Measurements from ENCODE around the gene KCNJ3. TPM values are rescaled to one million over a fixed set of nuclear protein-coding genes. Genes with fewer than 3 reads are reported as not detected.
A peak's percentile ranks its signal among the peaks of the same experiment; 100 is the strongest.

The KCNJ3 gene
- total and polyA plus RNA-seq, 2 donors (not counting 1 experiment from before 2014, with no cell fraction given), result not detected

DNA sequence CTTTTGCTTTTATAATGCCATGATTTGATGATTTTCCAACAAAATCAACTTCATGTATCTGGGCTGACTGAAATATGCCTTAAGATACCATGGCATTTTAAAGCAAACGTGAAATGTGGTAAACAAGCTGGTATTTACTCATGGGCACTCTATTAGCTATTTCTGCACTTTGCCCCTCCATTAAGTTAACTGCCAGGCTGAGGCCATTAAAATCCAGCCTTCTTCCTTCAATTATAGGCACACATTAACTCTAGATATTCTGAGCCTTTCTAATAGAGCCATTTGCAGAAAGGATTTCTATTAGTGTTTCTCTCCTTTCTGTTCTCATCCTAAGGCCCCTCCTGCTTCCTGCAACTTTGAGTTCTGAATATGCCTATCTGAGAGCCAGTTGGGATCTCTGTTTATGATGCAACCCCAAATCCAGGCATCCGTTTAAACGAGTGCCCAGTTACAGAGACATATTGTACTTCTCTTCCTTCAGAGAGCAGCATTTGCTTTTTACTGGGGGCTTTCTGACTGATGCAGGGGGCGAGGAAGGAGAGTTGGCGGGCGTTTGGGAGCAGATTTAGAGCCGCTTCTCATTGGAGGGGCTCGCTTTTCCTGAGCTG is 1.6 kb upstream of the KCNJ3 start:
- no peak overlapping the region for H3K4me3 ChIP-seq (replicated peaks in 1 of 4; ENCODE audit: control extremely low read depth in 1 of 4, insufficient read depth in 1 of 4, low read depth in 3 of 4, low read length in 4 of 4)
- H3K36me3 ChIP-seq (ENCODE audit: control insufficient read depth, insufficient read depth, low read length), result no peaks in the 10 kb centered on the region
- TF ChIP-seq, protein P1, sequence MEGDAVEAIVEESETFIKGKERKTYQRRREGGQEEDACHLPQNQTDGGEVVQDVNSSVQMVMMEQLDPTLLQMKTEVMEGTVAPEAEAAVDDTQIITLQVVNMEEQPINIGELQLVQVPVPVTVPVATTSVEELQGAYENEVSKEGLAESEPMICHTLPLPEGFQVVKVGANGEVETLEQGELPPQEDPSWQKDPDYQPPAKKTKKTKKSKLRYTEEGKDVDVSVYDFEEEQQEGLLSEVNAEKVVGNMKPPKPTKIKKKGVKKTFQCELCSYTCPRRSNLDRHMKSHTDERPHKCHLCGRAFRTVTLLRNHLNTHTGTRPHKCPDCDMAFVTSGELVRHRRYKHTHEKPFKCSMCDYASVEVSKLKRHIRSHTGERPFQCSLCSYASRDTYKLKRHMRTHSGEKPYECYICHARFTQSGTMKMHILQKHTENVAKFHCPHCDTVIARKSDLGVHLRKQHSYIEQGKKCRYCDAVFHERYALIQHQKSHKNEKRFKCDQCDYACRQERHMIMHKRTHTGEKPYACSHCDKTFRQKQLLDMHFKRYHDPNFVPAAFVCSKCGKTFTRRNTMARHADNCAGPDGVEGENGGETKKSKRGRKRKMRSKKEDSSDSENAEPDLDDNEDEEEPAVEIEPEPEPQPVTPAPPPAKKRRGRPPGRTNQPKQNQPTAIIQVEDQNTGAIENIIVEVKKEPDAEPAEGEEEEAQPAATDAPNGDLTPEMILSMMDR (conservative IDR thresholded peaks at IDR 0.05 in 1 of 2, IDR thresholded peaks at IDR 0.05 in 1 of 2; ENCODE audit: low read depth in 1 of 2, low read length in 2 of 2), result no peak
- TF ChIP-seq EZH2 (IDR thresholded peaks at IDR 0.05; ENCODE audit: low read length, missing control alignments), result no peak
- no peak for DNase-seq (ENCODE audit: low read depth in 2 of 2)
- no peak overlapping the region for H3K4me2 ChIP-seq (ENCODE audit: extremely low read depth, insufficient read depth, low read length)
- no peaks in the 10 kb centered on the region for H3K9me3 ChIP-seq (ENCODE audit: control insufficient read depth, insufficient read depth, low read depth, low read length)
- no peak overlapping the region for H2AFZ ChIP-seq (ENCODE audit: low read length)
- H3K9ac ChIP-seq (ENCODE audit: insufficient read depth, low read length), result no peak overlapping the region
- no peaks in the 10 kb centered on the region for H3K27me3 ChIP-seq (ENCODE audit: control insufficient read depth, insufficient read depth, low read length)
- no peaks in the 10 kb centered on the region for H4K20me1 ChIP-seq (ENCODE audit: control insufficient read depth, extremely low read depth, insufficient read depth, low read length)
- H3K79me2 ChIP-seq (ENCODE audit: control insufficient read depth, insufficient read depth, low read length), result no peaks in the 10 kb centered on the region
- no peaks in the 10 kb centered on the region for H3K4me1 ChIP-seq (ENCODE audit: control insufficient read depth, extremely low read depth, insufficient read depth, low read length)
- H3K27ac ChIP-seq (ENCODE audit: insufficient read depth, low read length), result no peak overlapping the region

DNA sequence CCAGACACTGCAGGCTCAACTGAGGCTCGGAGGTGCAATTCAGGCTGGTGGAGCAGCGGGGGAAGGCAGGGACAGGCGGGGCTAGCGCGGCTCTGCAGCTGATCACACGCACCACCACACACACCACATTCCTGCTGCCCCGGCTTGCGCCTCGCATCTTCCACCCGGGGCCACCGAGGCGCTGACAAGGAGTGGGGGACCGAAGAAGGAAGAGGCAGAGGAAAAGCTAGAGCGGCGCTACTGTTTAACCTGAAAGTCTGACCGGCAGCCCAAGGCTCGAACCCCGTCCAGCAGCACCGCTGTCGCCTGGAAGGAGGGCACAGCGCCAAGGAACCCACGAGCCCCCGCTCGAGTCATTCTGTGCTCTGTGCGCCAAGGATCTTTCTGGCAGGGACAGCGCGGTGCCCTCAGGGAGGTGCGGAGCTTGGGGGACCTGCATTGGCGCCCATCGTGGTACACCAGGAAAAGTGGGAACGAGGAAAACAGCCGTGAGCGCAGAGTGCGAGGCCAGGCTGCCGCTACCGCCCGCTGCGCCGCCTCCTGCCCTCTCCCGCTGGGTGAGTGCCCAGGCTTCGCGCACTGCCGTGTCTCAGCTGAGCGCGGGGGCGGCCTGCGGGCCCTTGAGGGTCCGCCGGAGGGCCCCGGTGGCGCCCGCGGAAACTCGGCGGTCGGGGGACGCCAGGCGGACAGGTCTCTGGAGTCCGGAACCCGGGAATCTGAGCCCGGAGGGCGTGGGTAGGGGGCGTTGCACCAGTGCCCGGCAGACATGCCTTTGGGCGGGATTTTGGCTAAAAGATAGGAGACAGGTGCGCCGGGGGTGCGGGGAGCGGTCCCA is 860 bp upstream of the KCNJ3 start:
- TF ChIP-seq EZH2 (IDR thresholded peaks at IDR 0.05; ENCODE audit: low read length, missing control alignments), result no peak
- TF ChIP-seq, protein P1 (conservative IDR thresholded peaks at IDR 0.05 in 1 of 2, IDR thresholded peaks at IDR 0.05 in 1 of 2; ENCODE audit: low read depth in 1 of 2, low read length in 2 of 2), result no peak
- H2AFZ ChIP-seq (ENCODE audit: low read length), result no peak overlapping the region
- no peak overlapping the region for H3K4me2 ChIP-seq (ENCODE audit: extremely low read depth, insufficient read depth, low read length)
- no peak overlapping the region for H3K27ac ChIP-seq (ENCODE audit: insufficient read depth, low read length)
- no peaks in the 10 kb centered on the region for H3K36me3 ChIP-seq (ENCODE audit: control insufficient read depth, insufficient read depth, low read length)
- no peaks in the 10 kb centered on the region for H3K79me2 ChIP-seq (ENCODE audit: control insufficient read depth, insufficient read depth, low read length)
- no peaks in the 10 kb centered on the region for H3K4me1 ChIP-seq (ENCODE audit: control insufficient read depth, extremely low read depth, insufficient read depth, low read length)
- H3K9ac ChIP-seq (ENCODE audit: insufficient read depth, low read length), result no peak overlapping the region
- peak; percentile 0 to 6 for DNase-seq (ENCODE audit: low read depth in 2 of 2)
- no peaks in the 10 kb centered on the region for H3K9me3 ChIP-seq (ENCODE audit: control insufficient read depth, insufficient read depth, low read depth, low read length)
- no peaks in the 10 kb centered on the region for H3K27me3 ChIP-seq (ENCODE audit: control insufficient read depth, insufficient read depth, low read length)
- H3K4me3 ChIP-seq (replicated peaks in 1 of 4; ENCODE audit: control extremely low read depth in 1 of 4, insufficient read depth in 1 of 4, low read depth in 3 of 4, low read length in 4 of 4), result peak overlapping the region in 1 of 4 experiments; percentile 4
- H4K20me1 ChIP-seq (ENCODE audit: control insufficient read depth, extremely low read depth, insufficient read depth, low read length), result no peaks in the 10 kb centered on the region

DNA sequence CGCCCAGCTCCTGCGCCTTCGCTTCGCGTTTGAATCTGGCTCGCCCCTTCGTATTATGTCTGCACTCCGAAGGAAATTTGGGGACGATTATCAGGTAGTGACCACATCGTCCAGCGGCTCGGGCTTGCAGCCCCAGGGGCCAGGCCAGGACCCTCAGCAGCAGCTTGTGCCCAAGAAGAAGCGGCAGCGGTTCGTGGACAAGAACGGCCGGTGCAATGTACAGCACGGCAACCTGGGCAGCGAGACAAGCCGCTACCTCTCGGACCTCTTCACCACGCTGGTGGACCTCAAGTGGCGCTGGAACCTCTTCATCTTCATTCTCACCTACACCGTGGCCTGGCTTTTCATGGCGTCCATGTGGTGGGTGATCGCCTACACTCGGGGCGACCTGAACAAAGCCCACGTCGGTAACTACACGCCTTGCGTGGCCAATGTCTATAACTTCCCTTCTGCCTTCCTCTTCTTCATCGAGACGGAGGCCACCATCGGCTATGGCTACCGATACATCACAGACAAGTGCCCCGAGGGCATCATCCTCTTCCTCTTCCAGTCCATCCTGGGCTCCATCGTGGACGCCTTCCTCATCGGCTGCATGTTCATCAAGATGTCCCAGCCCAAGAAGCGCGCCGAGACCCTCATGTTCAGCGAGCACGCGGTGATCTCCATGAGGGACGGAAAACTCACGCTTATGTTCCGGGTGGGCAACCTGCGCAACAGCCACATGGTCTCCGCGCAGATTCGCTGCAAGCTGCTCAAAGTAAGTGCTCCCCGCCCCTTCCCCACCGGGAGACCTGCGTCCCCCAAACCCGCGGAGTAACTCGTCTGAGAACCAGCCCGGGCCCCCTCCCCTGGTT is 453 bp downstream of the KCNJ3 start:
- no peaks in the 10 kb centered on the region for H4K20me1 ChIP-seq (ENCODE audit: control insufficient read depth, extremely low read depth, insufficient read depth, low read length)
- H2AFZ ChIP-seq (ENCODE audit: low read length), result no peak overlapping the region
- no peak overlapping the region for H3K4me3 ChIP-seq (replicated peaks in 1 of 4; ENCODE audit: control extremely low read depth in 1 of 4, insufficient read depth in 1 of 4, low read depth in 3 of 4, low read length in 4 of 4)

More for the DNA sequence above, 453 bp downstream of the KCNJ3 start:
- Histone ChIP-seq H3K4me2 (ENCODE audit: extremely low read depth, insufficient read depth, low read length) (no peak overlapping the region), H3K27ac (ENCODE audit: insufficient read depth, low read length) (no peak overlapping the region), H3K9ac (ENCODE audit: insufficient read depth, low read length) (no peak overlapping the region), H3K36me3 (ENCODE audit: control insufficient read depth, insufficient read depth, low read length) (no peaks in the 10 kb centered on the region), H3K4me1 (ENCODE audit: control insufficient read depth, extremely low read depth, insufficient read depth, low read length) (no peaks in the 10 kb centered on the region), H3K27me3 (ENCODE audit: control insufficient read depth, insufficient read depth, low read length) (no peaks in the 10 kb centered on the region), H3K79me2 (ENCODE audit: control insufficient read depth, insufficient read depth, low read length) (no peaks in the 10 kb centered on the region), H3K9me3 (ENCODE audit: control insufficient read depth, insufficient read depth, low read depth, low read length) (no peaks in the 10 kb centered on the region)
- no peak for DNase-seq (ENCODE audit: low read depth in 2 of 2)
- no peak for TF ChIP-seq EZH2 (IDR thresholded peaks at IDR 0.05; ENCODE audit: low read length, missing control alignments)
- TF ChIP-seq, protein P1 (conservative IDR thresholded peaks at IDR 0.05 in 1 of 2, IDR thresholded peaks at IDR 0.05 in 1 of 2; ENCODE audit: low read depth in 1 of 2, low read length in 2 of 2), result no peak

Measured in fibroblast of lung (primary cell).